Dedifferentiated amniotic fluid mesenchymal stem cell (primary cell): ENCODE data around the gene ZNF496.
"Not testable (repeated sequence)": the region's sequence is repeated elsewhere in the genome, so short reads cannot be mapped to it uniquely, and the experiment has no call there.

Source experiments
- DNase-seq: peaks from one replicate; pipeline ENCODE4 v3.0.0-alpha.2; 2016; ENCODE audit errors: extremely low spot score

Gene ZNF496

GRCh38 chr1:247331525-247332214 is at the start of gene ZNF496:
ZNF496 (minus strand) TSS chr1:247331867; CDS start chr1:247329578, 2,289 bp downstream.
- DNase-seq: peak; percentile 63

- DNase-seq: no peak
Observed at GRCh38 chr1:247378334-247379073, 46.8 kb upstream of the ZNF496 start.

- DNase-seq: not testable (repeated sequence)
Observed at GRCh38 chr1:247377656-247378055, 46.0 kb upstream of the ZNF496 start.

- no peak for DNase-seq
Observed at GRCh38 chr1:247376659-247377058, 45.0 kb upstream of the ZNF496 start.

GRCh38 chr1:247375747-247376146 is 44.1 kb upstream of the ZNF496 start:
- no peak for DNase-seq

- DNase-seq: not testable (repeated sequence)
Observed at GRCh38 chr1:247374651-247375334, 43.1 kb upstream of the ZNF496 start.

- DNase-seq: no peak
Observed at GRCh38 chr1:247373721-247374141, 42.1 kb upstream of the ZNF496 start.

- no peak for DNase-seq
Observed at GRCh38 chr1:247371801-247372259, 40.2 kb upstream of the ZNF496 start.

- no peak for DNase-seq
Observed at GRCh38 chr1:247370786-247371732, 39.4 kb upstream of the ZNF496 start.

- DNase-seq: no peak
Observed at GRCh38 chr1:247368490-247369145, 37.0 kb upstream of the ZNF496 start.

- no peak for DNase-seq
Observed at GRCh38 chr1:247367786-247368422, 36.2 kb upstream of the ZNF496 start.

- no peak for DNase-seq
Observed at GRCh38 chr1:247366926-247367645, 35.4 kb upstream of the ZNF496 start.

GRCh38 chr1:247366345-247366744 is 34.7 kb upstream of the ZNF496 start:
- DNase-seq: not testable (repeated sequence)

GRCh38 chr1:247365023-247365422 is 33.4 kb upstream of the ZNF496 start:
- DNase-seq: no peak

- DNase-seq: not testable (repeated sequence)
Observed at GRCh38 chr1:247363000-247363399, 31.3 kb upstream of the ZNF496 start.

- no peak for DNase-seq
Observed at GRCh38 chr1:247362153-247362552, 30.5 kb upstream of the ZNF496 start.

GRCh38 chr1:247360991-247361731 is 29.5 kb upstream of the ZNF496 start:
- peak; percentile 48 for DNase-seq

- DNase-seq: no peak
Observed at GRCh38 chr1:247360116-247360898, 28.6 kb upstream of the ZNF496 start.
